HUES6 (cell line): ENCODE measurements around the gene FGGY.
"Not testable (repeated sequence)": the region's sequence is repeated elsewhere in the genome, so short reads cannot be mapped to it uniquely, and the experiment has no call there.

ENCODE experiments used
- H3K27ac ChIP-seq: 2 replicates; pipeline ENCODE4 v1.7.0; 2013; ENCODE audit warnings: low read depth, mild to moderate bottlenecking, low read length, inconsistent platforms
- H3K27me3 ChIP-seq: 2 replicates; pipeline ENCODE4 v1.6.1; 2013; ENCODE audit warnings: low read length; ENCODE audit not compliant: control insufficient read depth, insufficient read depth
- H3K36me3 ChIP-seq: 2 replicates; pipeline ENCODE4 v1.6.1; 2013; ENCODE audit warnings: low read length; ENCODE audit not compliant: control insufficient read depth, insufficient read depth
- H3K4me1 ChIP-seq: 2 replicates; pipeline ENCODE4 v1.6.1; 2013; ENCODE audit warnings: low read length; ENCODE audit not compliant: control insufficient read depth, insufficient read depth
- H3K4me3 ChIP-seq: 2 replicates; pipeline ENCODE4 v1.5.1; 2013; ENCODE audit warnings: low read depth, low read length
- H3K9ac ChIP-seq: one replicate; pipeline ENCODE4 v1.6.1; 2013; ENCODE audit warnings: mild to moderate bottlenecking, low read length
- H3K9me3 ChIP-seq: 2 replicates; pipeline ENCODE4 v1.6.1; 2013; ENCODE audit warnings: low read depth, low read length; ENCODE audit not compliant: control insufficient read depth, insufficient read depth

Gene FGGY

GRCh38 chr1:59565611-59566410, 268.9 kb downstream of the FGGY start:
- Histone ChIP-seq H3K4me3 (no peak overlapping the region), H3K27me3 (no peaks in the 10 kb centered on the region), H3K36me3 (no peaks in the 10 kb centered on the region), H3K9ac (no peak overlapping the region), H3K4me1 (peaks cover 6% of the 10 kb centered on the region; the same call in 1 of the 2 replicates), H3K9me3 (no peaks in the 10 kb centered on the region), H3K27ac (no peak overlapping the region)

- Histone ChIP-seq H3K4me3 (no peak overlapping the region), H3K9me3 (no peaks in the 10 kb centered on the region), H3K4me1 (peaks cover 8% of the 10 kb centered on the region; the same call in 1 of the 2 replicates), H3K27me3 (no peaks in the 10 kb centered on the region), H3K9ac (no peak overlapping the region), H3K36me3 (no peaks in the 10 kb centered on the region), H3K27ac (no peak overlapping the region)
Observed at GRCh38 chr1:59568158-59568935, 271.5 kb downstream of the FGGY start.

GRCh38 chr1:59569198-59569597, 272.3 kb downstream of the FGGY start:
- peaks cover 8% of the 10 kb centered on the region; the same call in 1 of the 2 replicates for H3K4me1 ChIP-seq
- peaks cover 7% of the 10 kb centered on the region for H3K9me3 ChIP-seq
- H3K9ac ChIP-seq: no peak overlapping the region
- H3K27me3 ChIP-seq: no peaks in the 10 kb centered on the region
- no peak overlapping the region for H3K4me3 ChIP-seq
- H3K27ac ChIP-seq: no peak overlapping the region
- H3K36me3 ChIP-seq: no peaks in the 10 kb centered on the region

- Histone ChIP-seq H3K36me3 (no peaks in the 10 kb centered on the region), H3K9ac (no peak overlapping the region), H3K9me3 (peaks cover 8% of the 10 kb centered on the region), H3K27me3 (no peaks in the 10 kb centered on the region), H3K4me1 (peaks cover 8% of the 10 kb centered on the region; the same call in 1 of the 2 replicates), H3K4me3 (no peak overlapping the region), H3K27ac (no peak overlapping the region)
Observed at GRCh38 chr1:59570524-59570923, 273.6 kb downstream of the FGGY start.

- H3K36me3 ChIP-seq: no peaks in the 10 kb centered on the region
- H3K4me1 ChIP-seq: peaks cover 8% of the 10 kb centered on the region; the same call in 1 of the 2 replicates
- no peak overlapping the region for H3K9ac ChIP-seq
- H3K27me3 ChIP-seq: no peaks in the 10 kb centered on the region
- no peak overlapping the region for H3K4me3 ChIP-seq
- no peak overlapping the region for H3K27ac ChIP-seq
- H3K9me3 ChIP-seq: peaks cover 11% of the 10 kb centered on the region
Observed at GRCh38 chr1:59574085-59574484, 277.2 kb downstream of the FGGY start.

- no peaks in the 10 kb centered on the region for H3K36me3 ChIP-seq
- no peaks in the 10 kb centered on the region for H3K4me1 ChIP-seq
- peaks cover 11% of the 10 kb centered on the region for H3K9me3 ChIP-seq
- no peak overlapping the region for H3K4me3 ChIP-seq
- H3K27ac ChIP-seq: no peak overlapping the region
- H3K27me3 ChIP-seq: no peaks in the 10 kb centered on the region
- H3K9ac ChIP-seq: no peak overlapping the region
Observed at GRCh38 chr1:59577774-59578173, 280.9 kb downstream of the FGGY start.

GRCh38 chr1:59579222-59579621, 282.3 kb downstream of the FGGY start:
- H3K27me3 ChIP-seq: no peaks in the 10 kb centered on the region
- H3K36me3 ChIP-seq: no peaks in the 10 kb centered on the region
- H3K4me3 ChIP-seq: no peak overlapping the region
- H3K4me1 ChIP-seq: no peaks in the 10 kb centered on the region
- H3K9ac ChIP-seq: no peak overlapping the region
- peaks cover 4% of the 10 kb centered on the region for H3K9me3 ChIP-seq
- no peak overlapping the region for H3K27ac ChIP-seq

GRCh38 chr1:59580257-59580656, 283.4 kb downstream of the FGGY start:
- no peak overlapping the region for H3K27ac ChIP-seq
- no peak overlapping the region for H3K4me3 ChIP-seq

GRCh38 chr1:59592410-59592809, 295.5 kb downstream of the FGGY start:
- not testable (repeated sequence) for H3K27me3 ChIP-seq, H3K4me3 ChIP-seq, H3K9me3 ChIP-seq, H3K27ac ChIP-seq, H3K4me1 ChIP-seq, H3K36me3 ChIP-seq, H3K9ac ChIP-seq

More at GRCh38 chr1:59580257-59580656, 283.4 kb downstream of the FGGY start:
- Histone ChIP-seq H3K27me3 (no peaks in the 10 kb centered on the region), H3K9ac (no peak overlapping the region), H3K9me3 (0 out of 2 replicates have a peak, but pooled peaks cover 3% of the 10 kb centered on the region), H3K36me3 (no peaks in the 10 kb centered on the region), H3K4me1 (no peaks in the 10 kb centered on the region)

- H3K9ac ChIP-seq: no peak overlapping the region
- H3K27ac ChIP-seq: no peak overlapping the region
- H3K9me3 ChIP-seq: no peaks in the 10 kb centered on the region
- peaks cover 6% of the 10 kb centered on the region; the same call in 1 of the 2 replicates for H3K4me1 ChIP-seq
- H3K27me3 ChIP-seq: no peaks in the 10 kb centered on the region
- H3K4me3 ChIP-seq: no peak overlapping the region
- H3K36me3 ChIP-seq: no peaks in the 10 kb centered on the region
Observed at GRCh38 chr1:59592924-59593323, 296.0 kb downstream of the FGGY start.
